NCI-H510A treated with DMSO at 0.1 percent for 48 hours (cell line): ENCODE measurements around the gene SPATA4.

Experiments used
- DNase-seq: peaks from one replicate; lab custom pipeline; 2025; lab: John Stamatoyannopoulos, UW

SPATA4 gene

DNA sequence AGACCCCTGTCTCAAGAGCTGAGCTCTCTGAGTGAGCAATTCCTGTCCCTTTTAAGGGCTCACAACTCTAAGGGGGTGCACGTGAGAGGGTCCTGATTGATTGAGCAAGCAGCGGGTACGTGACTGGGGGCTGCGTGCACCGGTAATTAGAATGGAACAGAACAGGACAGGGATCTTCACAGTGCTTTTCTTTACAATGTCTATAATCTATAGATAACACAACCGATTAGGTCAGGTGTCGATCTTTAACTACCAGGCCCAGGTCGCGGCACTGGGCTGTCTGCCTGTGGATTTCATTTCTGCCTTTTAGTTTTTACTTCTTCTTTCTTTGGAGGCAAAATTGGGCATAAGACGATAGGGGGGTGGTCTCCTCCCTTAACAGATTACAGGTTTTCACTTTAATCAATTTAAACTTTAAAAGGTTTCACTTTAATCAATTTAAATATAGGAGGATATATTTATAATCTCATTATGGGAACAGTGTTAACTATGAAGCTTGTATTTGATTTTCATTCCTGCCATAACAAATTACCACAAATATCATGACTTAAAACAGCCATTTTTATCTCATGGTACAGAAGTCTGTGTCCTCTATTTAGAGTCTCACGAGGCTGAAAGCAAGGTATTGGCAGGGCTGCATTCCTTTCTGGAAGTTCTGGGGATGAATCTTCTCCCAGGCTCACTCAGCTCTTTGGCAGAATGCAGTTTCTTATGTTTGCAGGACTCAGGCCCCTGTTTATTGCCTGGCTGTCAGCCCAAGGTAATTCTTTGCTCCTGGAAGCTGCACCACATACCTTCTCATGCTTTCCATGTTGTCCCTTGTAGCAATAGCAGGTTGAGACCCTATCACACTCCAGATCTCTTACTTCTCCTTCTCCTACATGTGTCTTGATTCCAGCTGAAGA is 5.2 kb downstream of the SPATA4 start:
- DNase-seq: no peak

DNA sequence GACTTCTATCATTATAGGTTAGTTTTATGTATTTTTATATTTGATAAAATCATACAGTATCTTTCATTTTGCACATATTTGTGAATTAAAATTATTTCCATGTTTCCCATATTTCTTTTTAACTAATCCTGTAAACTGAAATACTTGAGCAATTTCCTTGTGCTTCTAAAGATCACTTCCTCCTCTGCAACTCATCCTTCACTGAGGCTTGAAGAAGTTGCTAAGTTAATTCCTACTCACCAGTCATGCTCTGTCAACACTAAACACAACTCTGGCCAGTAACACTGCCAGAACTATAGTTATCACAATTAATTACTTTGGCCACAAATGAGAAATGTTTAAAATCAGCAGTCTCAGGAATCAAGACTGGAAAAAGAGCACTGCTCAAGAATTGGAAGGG is 6.7 kb downstream of the SPATA4 start:
- DNase-seq: no peak

DNA sequence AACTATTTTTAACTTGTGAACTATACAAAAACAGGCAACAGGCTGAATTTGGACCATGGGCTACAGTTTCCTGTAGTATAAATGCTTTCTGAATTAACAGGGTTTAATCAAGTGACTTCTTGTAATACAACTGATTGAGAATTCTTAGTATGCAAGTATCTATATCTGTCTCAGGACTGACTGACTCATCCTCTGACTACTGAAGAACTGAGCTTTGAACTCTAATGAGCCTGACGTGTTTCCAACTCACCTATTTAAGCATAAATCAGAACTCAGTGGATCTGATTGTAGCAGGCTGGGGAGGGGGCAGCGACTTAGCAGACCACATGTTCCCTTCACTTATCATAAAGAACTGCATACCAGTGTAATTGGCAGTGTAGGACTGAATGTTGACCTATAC is 7.8 kb downstream of the SPATA4 start:
- no peak for DNase-seq

DNA sequence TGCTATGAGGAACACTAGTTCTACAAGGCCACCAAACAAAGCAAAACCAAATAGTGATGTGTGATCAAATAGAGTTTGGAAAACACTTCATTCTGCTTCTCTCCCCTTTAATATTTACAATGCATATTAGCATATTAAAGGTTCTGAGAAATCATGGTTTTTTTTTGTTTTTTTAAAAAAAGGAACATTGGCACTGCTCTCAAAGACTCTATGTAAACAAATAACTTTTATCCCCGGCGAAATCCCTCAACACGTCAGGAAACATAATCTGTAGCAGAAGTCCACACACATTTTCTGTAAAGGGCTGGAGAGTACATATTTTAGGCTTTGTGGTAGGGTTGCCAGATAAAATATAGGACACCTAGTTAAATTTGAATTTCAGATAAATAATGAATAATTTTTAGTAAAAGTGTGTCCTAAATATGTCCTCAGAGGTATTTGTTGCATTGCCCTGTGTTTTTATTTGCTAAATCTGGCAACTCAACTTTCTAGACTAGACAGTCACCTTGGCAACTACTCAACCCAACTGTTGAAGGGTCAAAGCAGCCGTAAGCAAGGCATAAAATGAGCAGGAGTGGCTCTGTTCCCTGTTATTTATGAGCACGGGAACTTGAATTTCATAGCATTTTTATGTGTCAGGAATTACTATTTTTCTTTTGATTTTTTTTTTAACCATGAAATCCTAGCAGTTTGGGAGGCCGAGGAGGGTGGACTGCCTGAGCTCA is 8.6 kb downstream of the SPATA4 start:
- DNase-seq: no peak

DNA sequence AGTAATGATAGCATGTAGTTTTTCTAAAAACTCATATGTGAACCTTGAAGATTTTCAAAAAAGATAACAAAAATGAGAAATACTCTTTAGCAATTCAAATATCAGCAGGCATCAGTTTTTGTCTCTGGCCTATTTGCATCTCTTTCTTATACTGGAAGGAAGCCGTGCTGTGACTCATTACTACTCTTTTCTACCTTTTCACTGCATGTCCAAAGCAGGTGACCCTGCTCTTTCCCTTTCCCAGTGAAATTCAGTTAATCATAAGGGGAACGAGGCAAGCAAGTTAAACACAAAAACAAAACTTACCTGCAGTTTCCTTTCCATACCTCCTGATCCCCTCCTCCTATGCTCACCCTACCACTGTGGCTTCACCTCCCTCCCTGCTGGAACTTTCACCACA is 9.3 kb downstream of the SPATA4 start:
- no peak for DNase-seq

DNA sequence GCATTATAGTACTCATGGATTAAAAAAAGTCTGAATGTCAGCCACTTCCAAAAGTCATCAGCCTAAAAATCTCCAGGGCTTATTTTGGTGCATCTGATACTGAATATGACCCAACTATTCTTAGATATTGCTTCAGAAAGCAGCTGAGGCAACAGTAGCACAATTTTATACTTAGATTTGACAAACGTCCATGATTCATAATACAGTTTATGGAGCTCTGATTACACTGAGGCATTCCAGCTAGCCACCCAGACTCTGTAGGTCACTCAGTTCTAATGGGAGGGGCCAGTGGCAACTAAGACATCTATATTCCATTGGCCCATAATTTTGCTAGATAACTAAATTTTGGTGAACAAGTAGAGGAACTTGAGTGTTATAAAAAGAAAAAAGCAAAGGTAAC is 10.3 kb downstream of the SPATA4 start:
- DNase-seq: no peak

DNA sequence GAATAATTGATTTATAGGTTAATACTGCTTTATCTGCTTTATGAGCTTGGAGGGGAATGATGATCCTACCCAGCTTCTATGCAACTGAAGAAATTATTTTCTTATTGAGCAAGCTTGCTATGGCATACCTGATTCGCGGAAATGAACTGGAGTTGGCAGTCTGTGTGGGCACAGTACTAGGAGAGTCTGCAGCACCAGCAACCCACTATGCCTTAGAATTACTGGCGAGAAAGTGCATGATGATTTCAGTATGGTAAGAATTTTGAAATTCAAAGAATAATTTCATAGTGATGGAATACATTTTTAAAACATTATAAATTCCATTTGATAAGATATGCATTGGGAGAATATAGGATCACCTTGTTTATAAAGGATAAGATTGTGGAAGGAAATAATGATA is 32.3 kb downstream of the SPATA4 start:
- no peak for DNase-seq

DNA sequence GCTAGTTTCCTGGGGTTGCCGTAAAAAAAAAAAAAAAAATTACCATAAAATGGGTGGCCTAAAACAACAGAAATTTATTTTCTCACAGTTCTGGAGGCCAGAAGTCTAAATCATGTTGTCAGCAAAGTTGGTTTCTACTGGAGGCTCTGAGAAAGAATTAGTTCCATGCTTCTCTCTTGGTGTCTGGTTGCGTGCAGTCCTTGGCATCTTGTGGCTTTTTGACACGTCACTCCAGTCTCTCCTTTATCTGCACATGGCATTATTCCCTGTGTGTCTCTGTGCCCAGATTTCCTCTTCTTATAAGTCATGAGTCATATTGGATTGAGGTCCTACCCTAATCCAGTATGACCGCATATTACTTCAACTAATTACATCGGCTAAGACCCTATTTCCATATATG is 38.7 kb downstream of the SPATA4 start:
- no peak for DNase-seq

DNA sequence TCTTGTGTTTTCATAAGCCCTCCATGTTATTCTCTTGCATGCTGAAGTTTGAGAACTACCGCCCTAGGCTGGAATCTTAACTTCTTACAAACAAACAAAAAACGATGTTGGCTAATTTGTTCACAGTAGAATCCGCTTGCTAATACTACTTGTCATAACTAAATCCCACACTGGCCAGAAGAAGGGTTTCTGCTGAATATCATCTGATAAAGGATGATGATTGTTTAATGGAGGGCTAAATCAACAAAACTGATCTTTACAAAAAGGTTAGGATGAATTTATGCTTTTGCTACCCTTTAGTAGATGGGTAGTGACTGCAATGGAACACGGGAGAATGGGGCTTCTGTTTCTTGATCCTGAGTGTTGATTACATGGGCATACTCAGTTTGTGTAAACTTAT is 42.3 kb downstream of the SPATA4 start:
- DNase-seq: no peak

DNA sequence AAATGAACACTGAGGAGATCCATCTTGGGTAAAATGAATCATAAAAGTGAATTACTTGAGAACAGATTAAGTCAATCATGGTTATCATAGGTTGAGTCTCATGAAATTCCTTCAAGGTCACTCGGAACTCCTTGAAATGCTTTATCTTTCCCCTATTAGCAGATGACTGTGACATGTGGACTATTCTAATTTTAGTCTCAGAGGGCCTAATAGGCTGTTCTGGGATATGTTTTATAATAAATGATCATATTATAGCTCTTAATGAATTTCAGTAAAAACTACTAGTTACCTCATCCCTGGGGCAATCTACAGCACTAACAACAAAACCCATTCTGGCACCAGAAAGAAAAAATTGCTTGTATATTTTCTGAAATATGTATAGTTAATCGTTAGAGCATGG is 44.7 kb downstream of the SPATA4 start:
- DNase-seq: no peak

DNA sequence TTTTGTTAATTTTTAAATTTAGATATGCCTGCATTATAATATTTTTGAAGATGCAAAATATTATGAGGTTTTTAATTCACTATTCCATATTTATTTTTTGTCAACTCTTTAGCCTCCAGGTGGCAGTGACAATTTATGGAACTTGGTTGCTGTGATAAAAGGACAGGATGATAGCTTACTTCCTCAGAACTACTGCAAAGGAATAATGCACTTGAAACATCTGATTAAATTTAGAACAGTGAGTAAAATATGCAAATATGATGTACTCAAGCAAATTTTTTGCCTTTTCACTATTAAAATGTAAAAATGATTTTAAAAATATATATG is 45.1 kb downstream of the SPATA4 start:
- DNase-seq: peak; percentile 21

DNA sequence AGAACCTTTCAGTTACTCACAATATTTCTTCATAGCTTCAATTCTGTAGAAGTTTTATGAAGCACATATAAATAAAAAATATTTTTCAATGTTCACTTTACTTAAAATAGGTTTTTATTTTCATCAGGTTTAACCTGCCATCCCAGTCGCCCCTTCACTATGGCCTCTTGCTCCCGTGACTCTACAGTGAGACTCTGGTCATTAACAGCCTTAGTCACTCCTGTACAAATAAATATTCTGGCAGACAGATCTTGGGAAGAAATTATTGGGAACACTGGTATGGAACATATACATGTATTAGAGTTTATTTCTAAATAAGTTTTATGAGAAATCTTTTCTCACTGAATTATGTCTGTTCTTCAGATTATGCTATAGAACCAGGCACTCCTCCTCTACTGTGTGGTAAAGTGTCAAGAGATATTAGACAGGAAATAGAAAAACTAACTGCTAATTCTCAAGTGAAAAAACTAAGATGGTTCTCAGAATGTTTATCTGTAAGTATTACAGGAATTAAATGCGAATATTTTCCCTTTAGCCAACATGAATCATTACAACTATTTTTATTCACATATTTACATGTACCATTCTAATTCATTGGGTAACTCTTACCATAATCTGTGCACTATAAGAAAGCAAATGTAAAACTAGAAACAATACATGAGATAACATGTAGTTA is 45.6 kb downstream of the SPATA4 start:
- no peak for DNase-seq

DNA sequence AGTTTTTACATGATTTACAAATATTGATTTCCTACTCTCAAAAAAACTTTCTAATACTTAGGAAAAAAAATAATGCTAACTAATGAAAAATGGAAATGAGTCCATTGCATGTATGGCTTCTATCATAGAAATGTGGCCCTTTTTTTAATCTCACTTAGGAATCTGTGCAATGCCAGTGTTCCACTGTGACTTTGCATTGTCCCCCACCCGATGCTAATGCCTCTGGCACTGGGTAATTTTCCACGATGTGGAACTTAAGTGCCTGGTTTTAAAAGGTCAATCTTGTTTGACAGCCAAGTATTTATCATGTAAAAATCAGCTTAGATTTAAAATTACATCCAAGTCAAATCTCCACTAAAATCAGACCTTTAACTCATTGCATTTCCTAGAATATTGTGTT is 53.1 kb downstream of the SPATA4 start:
- no peak for DNase-seq

DNA sequence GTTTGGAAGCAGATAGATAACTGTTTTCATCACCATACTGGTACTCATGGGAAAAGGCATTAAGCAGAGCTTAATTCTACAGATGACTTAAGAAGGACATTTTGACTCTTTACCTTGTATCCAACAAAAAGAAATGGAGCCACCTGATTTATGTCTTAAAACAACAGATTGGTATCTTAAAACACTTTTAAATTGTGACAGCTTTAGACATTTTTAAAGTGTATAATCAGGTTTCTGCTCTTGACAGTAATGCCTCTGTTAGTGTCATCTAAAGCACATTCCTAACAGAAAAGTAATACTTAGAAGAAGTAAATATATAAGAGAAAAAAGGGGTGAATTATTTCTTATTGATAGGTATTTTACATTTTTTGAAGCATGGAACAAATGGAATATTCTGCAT is 55.9 kb downstream of the SPATA4 start:
- DNase-seq: no peak

DNA sequence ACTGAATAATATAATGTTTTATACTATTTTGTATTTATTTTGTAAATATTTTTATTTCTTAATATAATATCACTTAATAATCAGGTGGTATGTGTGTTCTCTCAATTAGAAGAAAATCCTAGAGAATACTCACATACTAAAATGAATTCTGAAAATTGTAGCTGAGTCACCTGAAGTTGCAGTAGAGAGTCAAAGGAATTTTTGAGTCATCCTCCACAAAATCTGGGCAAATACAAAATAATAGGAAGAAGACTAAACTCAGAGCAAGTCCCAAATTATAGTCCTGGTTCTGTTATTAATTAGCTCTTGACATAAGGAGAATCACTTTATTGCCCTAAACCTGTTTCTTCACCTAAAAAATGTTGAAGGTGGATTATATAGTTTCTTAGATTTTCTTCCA is 57.8 kb downstream of the SPATA4 start:
- no peak for DNase-seq

DNA sequence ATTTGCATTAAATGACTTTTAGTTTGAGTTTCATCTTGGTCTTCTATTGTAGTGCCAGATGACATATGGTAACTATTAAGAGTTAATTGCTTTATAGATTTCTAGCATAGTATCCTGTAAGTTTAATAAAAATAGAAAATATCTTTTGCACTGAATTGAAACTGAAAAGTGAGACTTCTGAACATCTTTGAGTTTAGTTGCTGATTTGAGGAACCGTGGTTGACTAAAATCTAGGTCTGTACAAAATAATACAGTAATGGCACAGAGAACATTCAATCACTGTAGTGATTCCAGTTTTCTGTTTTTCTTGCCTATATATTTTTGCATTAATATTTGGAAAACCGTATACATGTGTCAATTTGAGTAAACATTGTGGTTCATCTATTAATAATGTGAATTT is 60.7 kb downstream of the SPATA4 start:
- DNase-seq: no peak
